ENCODE measurements around the gene CORO1C.

Gene CORO1C

DNA sequence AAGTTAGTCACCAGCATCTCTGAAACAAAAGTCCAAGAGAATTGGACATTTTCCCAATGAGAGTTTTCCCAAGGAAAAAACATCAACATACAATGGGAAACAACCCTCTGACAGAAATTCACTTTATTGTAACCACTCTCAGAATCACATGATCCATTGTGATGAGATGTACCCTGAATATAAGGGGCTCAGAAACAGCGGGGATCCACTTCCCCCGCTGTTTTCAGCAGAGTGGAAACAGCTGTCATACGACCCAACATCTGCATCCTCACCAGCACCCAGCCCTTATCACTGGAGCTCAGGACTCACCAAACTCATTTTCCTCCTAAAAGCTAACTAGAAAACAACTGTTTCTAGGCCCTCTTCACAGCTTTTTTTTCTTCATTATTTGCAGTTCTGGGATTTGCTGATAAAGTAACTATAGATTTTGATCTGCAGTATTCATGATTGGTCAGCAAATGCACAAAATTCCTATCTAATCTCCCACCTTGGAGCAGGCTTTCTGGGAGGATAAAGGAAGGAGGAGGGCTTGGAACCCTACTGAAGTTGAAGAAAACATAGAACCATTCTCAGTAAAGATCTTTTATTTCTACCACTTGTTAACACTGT, 31.3 kb downstream of the CORO1C start:
- Mint-ChIP-seq H3K4me1 (peaks cover 64% of the 10 kb centered on the region), H3K27ac (no peak overlapping the region), H3K9me3 (no peaks in the 10 kb centered on the region), H3K4me3 (no peak overlapping the region), H3K36me3 (ENCODE audit: low read depth) (peaks cover 56% of the 10 kb centered on the region), H3K27me3 (ENCODE audit: low read depth, poor library complexity) (no peaks in the 10 kb centered on the region)
- TF ChIP-seq, protein P1, sequence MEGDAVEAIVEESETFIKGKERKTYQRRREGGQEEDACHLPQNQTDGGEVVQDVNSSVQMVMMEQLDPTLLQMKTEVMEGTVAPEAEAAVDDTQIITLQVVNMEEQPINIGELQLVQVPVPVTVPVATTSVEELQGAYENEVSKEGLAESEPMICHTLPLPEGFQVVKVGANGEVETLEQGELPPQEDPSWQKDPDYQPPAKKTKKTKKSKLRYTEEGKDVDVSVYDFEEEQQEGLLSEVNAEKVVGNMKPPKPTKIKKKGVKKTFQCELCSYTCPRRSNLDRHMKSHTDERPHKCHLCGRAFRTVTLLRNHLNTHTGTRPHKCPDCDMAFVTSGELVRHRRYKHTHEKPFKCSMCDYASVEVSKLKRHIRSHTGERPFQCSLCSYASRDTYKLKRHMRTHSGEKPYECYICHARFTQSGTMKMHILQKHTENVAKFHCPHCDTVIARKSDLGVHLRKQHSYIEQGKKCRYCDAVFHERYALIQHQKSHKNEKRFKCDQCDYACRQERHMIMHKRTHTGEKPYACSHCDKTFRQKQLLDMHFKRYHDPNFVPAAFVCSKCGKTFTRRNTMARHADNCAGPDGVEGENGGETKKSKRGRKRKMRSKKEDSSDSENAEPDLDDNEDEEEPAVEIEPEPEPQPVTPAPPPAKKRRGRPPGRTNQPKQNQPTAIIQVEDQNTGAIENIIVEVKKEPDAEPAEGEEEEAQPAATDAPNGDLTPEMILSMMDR (IDR thresholded peaks at IDR 0.05), result no peak
- no peak for DNase-seq

DNA sequence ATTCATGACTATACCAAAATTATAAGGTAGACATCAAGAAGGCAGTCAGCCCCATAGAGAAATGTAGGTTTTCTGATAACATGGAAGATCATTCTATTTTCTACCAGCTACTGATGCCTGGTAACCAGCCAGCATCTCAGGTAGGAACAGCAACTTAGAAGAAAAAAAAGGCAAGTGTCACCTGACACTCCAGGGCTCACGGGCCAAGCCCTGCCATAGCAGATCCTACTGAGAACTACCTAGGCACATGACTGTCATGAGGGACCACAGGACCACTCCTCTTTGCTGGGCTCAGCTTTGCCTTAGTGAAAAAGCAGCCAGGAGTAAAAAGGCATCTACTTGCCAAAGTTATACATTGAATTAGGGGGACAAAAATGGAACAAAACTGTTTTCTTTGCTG, 33.4 kb downstream of the CORO1C start:
- Mint-ChIP-seq H3K27me3 (ENCODE audit: low read depth, poor library complexity) (no peaks in the 10 kb centered on the region), H3K27ac (peak overlapping the region; percentile 16), H3K4me1 (peaks cover 54% of the 10 kb centered on the region), H3K4me3 (no peak overlapping the region), H3K36me3 (ENCODE audit: low read depth) (peaks cover 58% of the 10 kb centered on the region), H3K9me3 (no peaks in the 10 kb centered on the region)
- TF ChIP-seq, protein P1 (IDR thresholded peaks at IDR 0.05), result no peak
- no peak for DNase-seq

DNA sequence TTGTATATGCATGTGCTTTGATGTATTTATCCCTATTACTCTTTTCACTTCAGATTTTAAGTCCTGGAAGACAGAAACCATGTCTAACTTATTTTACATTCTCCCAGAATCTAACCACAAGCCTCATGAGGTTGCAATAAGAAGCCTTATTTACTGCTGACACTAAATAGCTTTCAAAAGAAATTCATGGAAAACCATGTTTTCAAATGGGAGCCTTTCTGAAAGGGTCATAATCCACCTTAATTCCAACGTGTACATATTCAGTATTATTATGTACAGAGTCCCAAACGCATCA, 34.4 kb downstream of the CORO1C start:
- TF ChIP-seq, protein P1 (IDR thresholded peaks at IDR 0.05), result no peak
- Mint-ChIP-seq H3K27ac (no peak overlapping the region), H3K9me3 (no peaks in the 10 kb centered on the region), H3K4me3 (no peak overlapping the region), H3K4me1 (peaks cover 54% of the 10 kb centered on the region), H3K27me3 (ENCODE audit: low read depth, poor library complexity) (no peaks in the 10 kb centered on the region), H3K36me3 (ENCODE audit: low read depth) (peaks cover 58% of the 10 kb centered on the region)
- DNase-seq, result no peak

DNA sequence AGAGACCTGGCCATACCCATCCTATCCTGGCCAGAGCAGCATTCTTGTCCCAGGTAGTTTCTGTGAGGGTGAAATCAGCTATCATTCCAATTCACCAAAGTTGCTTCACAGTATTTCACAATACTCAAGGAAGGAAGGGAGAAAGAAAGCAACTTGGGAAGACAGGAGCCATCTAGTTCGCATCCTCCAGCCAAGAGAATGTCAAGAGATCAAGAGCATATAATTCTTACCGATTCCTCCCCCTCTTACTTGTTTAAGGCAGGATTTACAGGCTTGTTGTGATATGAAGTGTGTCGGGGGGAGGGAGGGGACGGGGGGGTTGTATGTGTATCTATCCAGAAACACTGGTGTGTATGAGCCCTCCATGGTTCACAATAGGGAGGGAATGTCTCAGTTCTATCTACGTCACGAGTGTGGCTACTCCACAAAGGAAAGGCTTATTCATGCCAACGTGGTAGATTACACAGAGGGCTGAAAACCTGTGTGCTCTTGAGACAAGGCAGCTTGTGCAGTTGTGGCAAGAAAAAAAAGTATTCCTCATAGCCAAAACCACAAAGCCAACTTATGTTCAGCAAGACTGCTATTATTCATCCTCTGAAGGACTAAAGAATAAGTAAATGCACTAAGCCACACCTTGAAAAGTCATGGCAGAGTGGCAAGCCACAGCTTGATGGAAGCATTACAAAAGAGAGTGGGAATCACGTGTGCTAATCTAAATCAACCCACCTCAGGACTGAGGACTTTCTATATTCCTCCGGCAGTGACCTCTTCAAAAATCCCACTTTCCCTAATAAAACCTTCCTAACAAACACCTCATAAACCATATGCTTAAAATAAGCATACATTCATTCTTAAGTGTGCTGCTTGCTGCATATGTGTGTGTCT, 35.0 kb downstream of the CORO1C start:
- DNase-seq, result no peak
- TF ChIP-seq, protein P1 (IDR thresholded peaks at IDR 0.05), result no peak
- H3K4me3 Mint-ChIP-seq, result no peak overlapping the region

DNA sequence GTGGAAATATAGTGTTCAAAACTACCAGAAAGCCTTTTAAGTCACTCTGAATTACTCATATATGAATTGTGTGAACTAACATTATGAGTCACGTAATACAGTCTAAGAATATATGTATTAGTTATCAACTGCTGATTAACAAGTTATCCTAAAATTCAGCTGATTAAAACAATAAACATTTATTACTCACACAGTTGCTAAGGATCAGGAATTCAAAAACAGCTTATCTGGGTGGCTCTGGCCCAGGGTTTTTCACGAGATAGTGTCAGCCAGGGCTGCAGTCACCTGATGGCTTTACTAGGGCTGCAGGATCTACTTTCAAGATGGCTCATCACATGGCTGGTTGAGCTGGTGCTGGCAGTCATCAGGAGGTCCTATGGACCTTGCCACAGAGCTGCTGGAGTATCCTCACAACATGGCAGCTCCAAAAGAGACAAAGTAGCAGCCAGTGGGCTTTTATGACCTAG, 36.5 kb downstream of the CORO1C start:
- peaks cover 45% of the 10 kb centered on the region for H3K36me3 Mint-ChIP-seq (ENCODE audit: low read depth)
- TF ChIP-seq, protein P1 (IDR thresholded peaks at IDR 0.05), result no peak
- peaks cover 54% of the 10 kb centered on the region for H3K4me1 Mint-ChIP-seq
- H3K9me3 Mint-ChIP-seq, result no peaks in the 10 kb centered on the region
- H3K27ac Mint-ChIP-seq, result no peak overlapping the region
- no peak for DNase-seq
- no peaks in the 10 kb centered on the region for H3K27me3 Mint-ChIP-seq (ENCODE audit: low read depth, poor library complexity)
- no peak overlapping the region for H3K4me3 Mint-ChIP-seq

More for the DNA sequence above, 35.0 kb downstream of the CORO1C start:
- H3K4me1 Mint-ChIP-seq, result peaks cover 54% of the 10 kb centered on the region
- peaks cover 58% of the 10 kb centered on the region for H3K36me3 Mint-ChIP-seq (ENCODE audit: low read depth)
- no peaks in the 10 kb centered on the region for H3K27me3 Mint-ChIP-seq (ENCODE audit: low read depth, poor library complexity)
- peak overlapping the region; percentile 19 for H3K27ac Mint-ChIP-seq
- no peaks in the 10 kb centered on the region for H3K9me3 Mint-ChIP-seq

Data from nephron progenitor cell (in vitro differentiated cells).